AG04449 (cell line): ENCODE measurements around the gene ACOX2.

Source experiments
- CTCF ChIA-PET: fragments of 350-600 bp; formaldehyde crosslinking; extraction: SDS; loops from one replicate; lab custom pipeline; 2021; ENCODE audit warnings: antibody characterized with exemption; lab: Yijun Ruan, JAX
- POLR2A ChIA-PET: fragments of 400-600, 350-600 bp; formaldehyde crosslinking; extraction: SDS; loops from one replicate; lab custom pipeline; 2020; ENCODE audit warnings: antibody characterized with exemption, inconsistent platforms; lab: Yijun Ruan, JAX
- DNase-seq: peaks from one replicate; pipeline ENCODE4 v3.0.0-alpha.2; 2010; ENCODE audit warnings: low read depth, low spot score
- H3K4me3 ChIP-seq: 2 replicates; pipeline ENCODE4 v1.5.1; 2011; ENCODE audit warnings: low read depth, mild to moderate bottlenecking, control low read depth, low read length
- CTCF ChIP-seq: IDR thresholded peaks from one replicate; pipeline ENCODE4 v1.5.1; 2011; ENCODE audit warnings: mild to moderate bottlenecking, moderate library complexity, low read length, control low read depth, inconsistent platforms; ENCODE audit not compliant: insufficient read depth; ENCODE audit errors: missing control alignments

Gene ACOX2

DNA sequence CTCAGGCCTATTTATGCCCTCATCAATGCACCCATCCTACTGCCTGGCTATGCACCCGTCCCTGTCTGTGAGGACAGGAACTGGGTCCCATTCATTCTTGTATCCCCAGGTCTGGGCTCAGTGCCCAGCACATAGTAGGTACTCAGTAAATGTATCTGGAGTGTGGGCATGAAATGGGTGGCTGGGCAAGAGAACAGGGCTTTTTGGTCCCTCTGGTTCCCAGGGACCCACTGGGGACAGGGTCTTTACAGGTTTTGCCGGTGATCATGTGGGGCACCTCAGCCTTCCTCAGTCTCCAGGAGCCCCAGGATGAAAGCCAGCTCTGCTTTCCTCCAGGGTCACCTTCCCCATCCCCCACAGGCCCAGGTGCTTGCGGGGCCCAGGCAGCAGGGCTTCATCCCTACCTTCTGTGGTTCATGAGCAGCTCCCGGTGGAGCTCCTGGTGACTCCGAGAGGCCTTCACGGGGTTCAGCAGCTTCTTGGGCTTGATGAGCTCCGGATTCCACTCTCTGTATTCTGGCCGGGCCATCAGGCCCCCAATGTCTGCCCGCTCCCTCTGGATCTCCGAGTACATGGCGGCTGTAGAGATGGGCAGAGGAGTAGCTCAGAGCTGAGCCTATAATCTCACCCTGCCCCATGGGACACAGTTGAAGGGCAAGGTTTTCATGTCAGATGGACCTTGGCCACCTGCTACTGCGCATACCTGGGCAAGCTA is 32.5 kb upstream of the ACOX2 start:
- TF ChIP-seq CTCF, result no peak
- H3K4me3 ChIP-seq, result no peak overlapping the region
- POLR2A ChIA-PET, result no interaction called here
- no peak for DNase-seq
- CTCF ChIA-PET, result interaction anchor here (0.7 to 24.4 kb wide), 25 partner anchors 9 to 484 kb away, joined by 3 to 646 read pairs (median 5); partner anchors contain the start of gene FAM107A

- ChIA-PET POLR2A (no interaction called here), CTCF (interaction anchor here (0.6 to 24.4 kb wide), 35 partner anchors 8 to 1291 kb away, joined by 3 to 646 read pairs (median 4); partner anchors contain the start of gene FAM107A)
- no peak overlapping the region for H3K4me3 ChIP-seq
- no peak for DNase-seq
- TF ChIP-seq CTCF, result peak; percentile 87
These were observed 31.7 kb upstream of the ACOX2 start for GRCh38 chr3:58568572-58569286.

GRCh38 chr3:58567251-58567515 is 30.2 kb upstream of the ACOX2 start:
- TF ChIP-seq CTCF, result no peak
- CTCF ChIA-PET, result interaction anchor here (0.8 to 24.4 kb wide), 12 partner anchors 11 to 698 kb away, joined by 3 to 646 read pairs (median 6); partner anchors contain the start of gene FAM107A
- POLR2A ChIA-PET, result interaction anchor here (0.7 kb wide), 1 partner anchor 251 kb away, joined by 3 read pairs; no protein-coding TSS in a partner anchor
- H3K4me3 ChIP-seq, result no peak overlapping the region
- no peak for DNase-seq

DNA sequence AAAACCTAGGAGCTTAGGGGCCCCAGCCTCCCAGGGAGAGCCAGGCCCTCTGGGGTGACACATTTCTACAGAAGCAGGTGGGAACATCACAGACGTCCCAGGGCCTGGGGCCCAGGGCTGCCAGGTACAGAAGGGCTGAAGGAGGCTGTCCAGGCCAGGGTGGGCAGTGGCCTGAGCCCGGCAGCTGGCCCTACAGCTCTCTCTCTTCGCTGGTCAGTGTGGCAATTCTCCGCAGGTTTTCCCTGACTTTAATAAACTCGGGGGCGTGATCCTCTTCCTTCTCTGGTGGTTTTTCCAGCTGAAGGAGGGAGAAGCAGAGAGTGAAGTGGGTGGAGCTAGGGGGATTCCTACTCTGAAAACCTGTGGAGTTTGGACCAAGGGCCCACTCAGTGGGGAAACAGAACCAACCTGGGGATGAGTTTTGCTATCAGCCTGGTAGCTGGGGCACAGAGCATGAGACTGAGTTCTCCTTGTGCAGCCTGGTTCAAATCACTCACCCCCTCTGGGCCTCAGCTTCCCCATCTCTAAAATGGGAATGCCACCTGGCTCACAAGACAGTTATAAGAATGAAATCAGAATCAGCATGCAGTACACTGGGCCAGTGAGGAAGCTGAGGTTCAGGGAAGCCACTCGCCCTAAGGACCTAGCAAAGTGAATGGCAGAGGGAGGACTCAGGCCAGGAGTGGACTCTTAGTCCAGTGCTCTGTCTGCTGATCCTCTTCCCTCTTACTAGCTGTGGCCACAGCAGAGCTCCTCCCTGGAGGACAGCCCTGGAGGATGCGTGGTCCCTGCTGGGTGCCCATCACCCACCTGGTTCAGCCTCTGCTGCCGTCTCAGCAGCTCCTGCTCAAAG is 29.6 kb upstream of the ACOX2 start:
- CTCF ChIA-PET, result interaction anchor here (0.8 to 24.4 kb wide), 13 partner anchors 11 to 699 kb away, joined by 3 to 646 read pairs (median 5); partner anchors contain the start of gene FAM107A
- no peak for TF ChIP-seq CTCF
- no peak for DNase-seq
- H3K4me3 ChIP-seq, result no peak overlapping the region
- POLR2A ChIA-PET, result interaction anchor here (0.7 kb wide), 1 partner anchor 250 kb away, joined by 3 read pairs; no protein-coding TSS in a partner anchor

- DNase-seq, result no peak
- ChIA-PET CTCF (interaction anchor here (0.6 to 24.4 kb wide), 9 partner anchors 10 to 487 kb away, joined by 3 to 646 read pairs (median 4); partner anchors contain the start of gene FAM107A), POLR2A (no interaction called here)
- no peak for TF ChIP-seq CTCF
- no peak overlapping the region for H3K4me3 ChIP-seq
These were observed 28.8 kb upstream of the ACOX2 start for GRCh38 chr3:58565621-58566397.
